ENCODE data around the gene ST6GAL1. TPM values are rescaled to one million over a fixed set of nuclear protein-coding genes. Genes with fewer than 3 reads are reported as not detected.

ST6GAL1 gene
- total and polyA plus RNA-seq, 2 of the 13 experiments (the other 11 are each of a cell fraction or from before 2014, with no cell fraction given) = 79.9 to 164 TPM

DNA sequence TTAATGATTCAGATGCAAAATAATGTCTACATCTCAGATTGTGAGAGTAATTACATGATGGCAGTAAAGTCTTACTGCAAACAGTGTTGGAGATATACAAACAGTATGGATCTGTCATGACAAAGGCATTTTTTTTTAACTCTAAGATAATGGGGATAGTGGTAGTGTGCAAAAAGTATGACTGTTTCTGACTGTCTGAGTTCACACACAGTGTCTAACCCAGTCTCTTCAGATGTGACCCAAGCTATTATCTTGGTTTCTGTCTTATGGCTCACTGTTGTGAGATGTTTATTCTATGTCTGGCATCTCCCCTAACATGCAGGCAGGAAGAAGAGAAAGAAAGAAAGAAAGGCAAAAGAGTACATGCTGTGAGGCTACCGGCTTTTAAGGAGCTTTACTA lies 191.9 kb downstream of the ST6GAL1 start (continued):
- TF ChIP-seq FOXM1 (CRISPR knock-in tag; IDR thresholded peaks at IDR 0.05) (no peak), RORA (CRISPR knock-in tag; IDR thresholded peaks at IDR 0.05) (no peak), ETV5 (CRISPR knock-in tag; IDR thresholded peaks at IDR 0.05; ENCODE audit: borderline replicate concordance) (no peak), MED8 (CRISPR knock-in tag; IDR thresholded peaks at IDR 0.05; ENCODE audit: insufficient replicate concordance) (no peak), AHDC1 (CRISPR knock-in tag; IDR thresholded peaks at IDR 0.05; ENCODE audit: borderline replicate concordance) (no peak)
- TF ChIP-seq, protein P1, sequence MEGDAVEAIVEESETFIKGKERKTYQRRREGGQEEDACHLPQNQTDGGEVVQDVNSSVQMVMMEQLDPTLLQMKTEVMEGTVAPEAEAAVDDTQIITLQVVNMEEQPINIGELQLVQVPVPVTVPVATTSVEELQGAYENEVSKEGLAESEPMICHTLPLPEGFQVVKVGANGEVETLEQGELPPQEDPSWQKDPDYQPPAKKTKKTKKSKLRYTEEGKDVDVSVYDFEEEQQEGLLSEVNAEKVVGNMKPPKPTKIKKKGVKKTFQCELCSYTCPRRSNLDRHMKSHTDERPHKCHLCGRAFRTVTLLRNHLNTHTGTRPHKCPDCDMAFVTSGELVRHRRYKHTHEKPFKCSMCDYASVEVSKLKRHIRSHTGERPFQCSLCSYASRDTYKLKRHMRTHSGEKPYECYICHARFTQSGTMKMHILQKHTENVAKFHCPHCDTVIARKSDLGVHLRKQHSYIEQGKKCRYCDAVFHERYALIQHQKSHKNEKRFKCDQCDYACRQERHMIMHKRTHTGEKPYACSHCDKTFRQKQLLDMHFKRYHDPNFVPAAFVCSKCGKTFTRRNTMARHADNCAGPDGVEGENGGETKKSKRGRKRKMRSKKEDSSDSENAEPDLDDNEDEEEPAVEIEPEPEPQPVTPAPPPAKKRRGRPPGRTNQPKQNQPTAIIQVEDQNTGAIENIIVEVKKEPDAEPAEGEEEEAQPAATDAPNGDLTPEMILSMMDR (CRISPR knock-in tag; IDR thresholded peaks at IDR 0.05) = no peak

All from HepG2 (cell line).